ENCODE data around the gene SLC20A1.
"Not testable (repeated sequence)": the region's sequence is repeated elsewhere in the genome, so short reads cannot be mapped to it uniquely, and the experiment has no call there.

Gene SLC20A1
- long read RNA-seq, donor 1, partial matches to known transcripts: 33 of 36 reads
- long read RNA-seq, donor 1, other reads (novel, unspliced or antisense): 0 of 36 reads
- long read RNA-seq, donor 2, partial matches to known transcripts: 14 of 14 reads
- long read RNA-seq, donor 2, other reads (novel, unspliced or antisense): 0 of 14 reads
- long read RNA-seq, donor 3, partial matches to known transcripts: 24 of 27 reads
- long read RNA-seq, donor 3, other reads (novel, unspliced or antisense): 0 of 27 reads
- long read RNA-seq, donor 4, transcript SLC20A1-201 (11 exons, 3,381 nt): major isoform, 5 of 39 reads
- long read RNA-seq, donor 4, partial matches to known transcripts: 34 of 39 reads
- long read RNA-seq, donor 4, other reads (novel, unspliced or antisense): 0 of 39 reads
- long read RNA-seq, donor 5, transcript SLC20A1-201 (11 exons, 3,381 nt): major isoform, 6 of 49 reads
- long read RNA-seq, donor 5, partial matches to known transcripts: 43 of 49 reads
- long read RNA-seq, donor 5, other reads (novel, unspliced or antisense): 0 of 49 reads
- long read RNA-seq, donor 6, partial matches to known transcripts: 0 of 1 reads
- long read RNA-seq, donor 6, other reads (novel, unspliced or antisense): 0 of 1 reads
- long read RNA-seq, donor 7, partial matches to known transcripts: 14 of 18 reads
- long read RNA-seq, donor 7, other reads (novel, unspliced or antisense): 0 of 18 reads
- long read RNA-seq, donor 8, transcript SLC20A1-201 (11 exons, 3,381 nt): major isoform, 5 of 40 reads
- long read RNA-seq, donor 8, partial matches to known transcripts: 35 of 40 reads
- long read RNA-seq, donor 8, other reads (novel, unspliced or antisense): 0 of 40 reads

GRCh38 chr2:112645310-112646101 lies at the start of gene SLC20A1:
Gene SLC20A1, plus strand, starts transcription at chr2:112645939. Its CDS starts 890 bp downstream, at chr2:112646829.
- DNase-seq: peak; percentile 97

GRCh38 chr2:112597537-112598322 lies 48.0 kb upstream of the SLC20A1 start:
- DNase-seq: no peak

GRCh38 chr2:112600634-112601033 lies 45.1 kb upstream of the SLC20A1 start:
- DNase-seq: no peak

GRCh38 chr2:112601754-112602153 lies 44.0 kb upstream of the SLC20A1 start:
- DNase-seq: no peak

- no peak for DNase-seq
Measured at GRCh38 chr2:112602917-112603316, 42.8 kb upstream of the SLC20A1 start.

GRCh38 chr2:112603731-112604130 lies 42.0 kb upstream of the SLC20A1 start:
- no peak for DNase-seq

GRCh38 chr2:112604952-112605351 lies 40.8 kb upstream of the SLC20A1 start:
- DNase-seq: no peak

GRCh38 chr2:112605926-112606325 lies 39.8 kb upstream of the SLC20A1 start:
- no peak for DNase-seq

- peak; percentile 33 for DNase-seq
Measured at GRCh38 chr2:112606547-112606946, 39.2 kb upstream of the SLC20A1 start.

GRCh38 chr2:112607680-112608438 lies 37.9 kb upstream of the SLC20A1 start:
- no peak for DNase-seq

GRCh38 chr2:112609320-112609719 lies 36.4 kb upstream of the SLC20A1 start:
- DNase-seq: not testable (repeated sequence)

GRCh38 chr2:112612283-112612682 lies 33.5 kb upstream of the SLC20A1 start:
- not testable (repeated sequence) for DNase-seq

- no peak for DNase-seq
Measured at GRCh38 chr2:112614201-112614840, 31.4 kb upstream of the SLC20A1 start.

- DNase-seq: no peak
Measured at GRCh38 chr2:112615051-112615450, 30.7 kb upstream of the SLC20A1 start.

- DNase-seq: not testable (repeated sequence)
Measured at GRCh38 chr2:112615798-112616197, 29.9 kb upstream of the SLC20A1 start.

GRCh38 chr2:112618383-112618782 lies 27.4 kb upstream of the SLC20A1 start:
- DNase-seq: no peak

GRCh38 chr2:112621790-112622527 lies 23.8 kb upstream of the SLC20A1 start:
- DNase-seq: no peak

- DNase-seq: no peak
Measured at GRCh38 chr2:112622528-112622849, 23.2 kb upstream of the SLC20A1 start.

- no peak for DNase-seq
Measured at GRCh38 chr2:112623913-112624777, 21.6 kb upstream of the SLC20A1 start.
